Neural crest cell (in vitro differentiated cells): ENCODE data around the gene RPP21. TPM values are rescaled to one million over a fixed set of nuclear protein-coding genes. Genes with fewer than 3 reads are reported as not detected.

Experiments used
- DNase-seq: peaks from one replicate; pipeline ENCODE4 v3.0.0; 2021; ENCODE audit warnings: low read depth, mixed read lengths, low spot score
- H3K27ac Mint-ChIP-seq: one replicate; pipeline ENCODE4 v1.8.0; 2021; ENCODE audit warnings: mild to moderate bottlenecking, mixed read lengths; ENCODE audit not compliant: unreplicated experiment
- H3K27me3 Mint-ChIP-seq: 2 replicates; pipeline ENCODE4 v1.8.0; 2021; ENCODE audit warnings: low read depth, mild to moderate bottlenecking, mixed read lengths
- H3K36me3 Mint-ChIP-seq: 2 replicates; pipeline ENCODE4 v1.8.0; 2021; ENCODE audit warnings: low read depth, mild to moderate bottlenecking, mixed read lengths
- H3K4me1 Mint-ChIP-seq: 2 replicates; pipeline ENCODE4 v1.8.0; 2021; ENCODE audit warnings: mixed read lengths
- H3K4me3 Mint-ChIP-seq: one replicate; pipeline ENCODE4 v1.8.0; 2021; ENCODE audit warnings: mild to moderate bottlenecking, mixed read lengths
- H3K9me3 Mint-ChIP-seq: 2 replicates; pipeline ENCODE4 v1.8.0; 2021; ENCODE audit warnings: mixed read lengths
- total RNA-seq: library from RNA; stranded (reverse); gene quantifications from 2 replicates; pipeline ENCODE4 v1.2.1, GENCODE V29; 2021
- TF ChIP-seq, protein P1 (sequence below): fragments of 200-600 bp; sonication (generic); conservative IDR thresholded peaks from 2 replicates; pipeline ENCODE4 v1.5.0; 2021; ENCODE audit warnings: antibody characterized with exemption, mild to moderate bottlenecking

Gene RPP21
- total RNA-seq, 1 donor from 2014 or later: 64.8 TPM

DNA sequence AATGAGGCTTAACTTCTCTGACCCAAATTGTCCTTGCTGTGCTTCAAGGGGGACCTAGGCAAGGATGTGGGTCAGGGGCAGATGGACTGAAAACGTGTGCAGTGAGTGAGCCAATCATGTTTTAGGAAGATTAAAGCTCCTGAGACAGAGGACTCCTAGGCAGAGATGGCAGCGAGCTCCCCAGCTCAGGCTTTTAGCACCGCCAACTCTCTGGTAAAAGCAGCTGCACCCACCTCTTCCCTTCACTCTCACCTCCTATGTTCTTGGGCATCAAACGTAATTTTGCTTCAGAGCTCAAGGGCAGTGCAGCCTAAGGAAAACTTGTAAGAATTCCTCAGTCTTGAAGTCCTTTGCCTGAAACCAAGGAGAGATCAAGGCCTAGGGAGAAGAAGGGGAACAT lies 10.3 kb downstream of the RPP21 start:
- Mint-ChIP-seq H3K4me1 (peaks cover 6% of the 10 kb centered on the region), H3K36me3 (no peaks in the 10 kb centered on the region), H3K27me3 (peaks cover 53% of the 10 kb centered on the region), H3K9me3 (no peaks in the 10 kb centered on the region), H3K27ac (no peak overlapping the region), H3K4me3 (no peak overlapping the region)
- DNase-seq: no peak
- TF ChIP-seq, protein P1, sequence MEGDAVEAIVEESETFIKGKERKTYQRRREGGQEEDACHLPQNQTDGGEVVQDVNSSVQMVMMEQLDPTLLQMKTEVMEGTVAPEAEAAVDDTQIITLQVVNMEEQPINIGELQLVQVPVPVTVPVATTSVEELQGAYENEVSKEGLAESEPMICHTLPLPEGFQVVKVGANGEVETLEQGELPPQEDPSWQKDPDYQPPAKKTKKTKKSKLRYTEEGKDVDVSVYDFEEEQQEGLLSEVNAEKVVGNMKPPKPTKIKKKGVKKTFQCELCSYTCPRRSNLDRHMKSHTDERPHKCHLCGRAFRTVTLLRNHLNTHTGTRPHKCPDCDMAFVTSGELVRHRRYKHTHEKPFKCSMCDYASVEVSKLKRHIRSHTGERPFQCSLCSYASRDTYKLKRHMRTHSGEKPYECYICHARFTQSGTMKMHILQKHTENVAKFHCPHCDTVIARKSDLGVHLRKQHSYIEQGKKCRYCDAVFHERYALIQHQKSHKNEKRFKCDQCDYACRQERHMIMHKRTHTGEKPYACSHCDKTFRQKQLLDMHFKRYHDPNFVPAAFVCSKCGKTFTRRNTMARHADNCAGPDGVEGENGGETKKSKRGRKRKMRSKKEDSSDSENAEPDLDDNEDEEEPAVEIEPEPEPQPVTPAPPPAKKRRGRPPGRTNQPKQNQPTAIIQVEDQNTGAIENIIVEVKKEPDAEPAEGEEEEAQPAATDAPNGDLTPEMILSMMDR: no peak

DNA sequence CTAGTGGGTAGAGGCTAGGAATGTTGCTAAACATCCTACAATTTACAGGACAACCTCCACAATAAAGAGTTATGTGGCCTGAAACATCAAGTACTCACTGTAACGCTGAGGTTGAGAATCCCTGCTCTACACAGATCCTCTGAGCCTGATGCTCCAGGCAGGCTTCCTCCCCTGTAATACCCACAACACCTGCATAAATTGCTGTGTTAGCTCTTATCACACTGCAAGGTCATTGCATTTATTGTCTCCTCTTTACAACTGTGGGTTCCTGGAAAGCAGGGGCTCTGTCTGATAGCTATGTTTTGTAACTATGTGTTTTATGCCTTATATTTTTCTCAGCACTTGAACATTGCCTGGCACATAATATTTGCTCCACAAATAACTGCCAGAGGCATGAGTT lies 11.6 kb downstream of the RPP21 start:
- Mint-ChIP-seq H3K27me3 (peaks cover 65% of the 10 kb centered on the region), H3K9me3 (no peaks in the 10 kb centered on the region), H3K36me3 (no peaks in the 10 kb centered on the region), H3K4me3 (no peak overlapping the region), H3K27ac (no peak overlapping the region), H3K4me1 (peaks cover 6% of the 10 kb centered on the region)
- TF ChIP-seq, protein P1: no peak
- no peak for DNase-seq

DNA sequence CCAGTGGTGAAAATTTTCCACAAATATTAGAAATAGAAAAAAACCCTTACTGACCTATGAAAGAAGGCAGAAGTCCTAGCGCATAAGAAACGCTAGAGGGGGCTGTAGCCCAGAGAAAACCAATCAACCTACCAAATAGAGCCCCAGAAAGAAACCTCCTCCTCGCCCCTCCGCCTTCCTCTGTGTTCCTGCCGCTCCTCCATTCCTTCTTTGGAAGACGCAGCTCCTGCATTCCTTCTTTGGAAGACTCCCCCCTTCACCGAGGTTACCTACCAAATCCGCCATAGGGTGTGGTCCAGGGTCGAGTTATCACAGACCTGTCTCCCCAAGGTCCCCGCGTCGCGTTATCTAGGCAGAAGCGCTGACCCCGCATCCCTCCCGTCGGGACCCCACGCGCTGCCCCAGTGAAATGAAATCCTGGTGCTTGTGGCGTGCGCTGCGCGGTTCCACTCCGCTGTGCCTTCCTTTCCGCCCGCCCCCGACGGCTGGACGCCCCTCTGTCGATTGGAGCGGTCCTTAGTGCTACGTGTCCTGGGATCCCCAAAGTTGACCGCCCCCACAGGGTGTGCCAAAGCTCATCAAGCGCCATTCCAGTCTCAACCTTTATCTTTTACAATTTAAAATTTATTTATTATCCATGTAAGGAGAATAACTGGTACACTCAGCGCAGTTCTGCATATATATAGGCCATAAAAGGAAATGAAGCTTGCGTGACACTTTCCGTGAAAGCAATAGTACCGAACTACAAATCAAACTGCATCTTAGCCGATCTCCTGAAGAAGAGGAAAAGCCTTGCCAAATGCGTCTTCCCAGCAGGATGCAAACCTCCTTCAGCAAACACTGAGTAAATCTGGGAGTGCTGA lies 13.0 kb downstream of the RPP21 start:
- Mint-ChIP-seq H3K4me3 (peak overlapping the region; percentile 83), H3K9me3 (no peaks in the 10 kb centered on the region), H3K36me3 (no peaks in the 10 kb centered on the region), H3K4me1 (peaks cover 6% of the 10 kb centered on the region), H3K27ac (no peak overlapping the region), H3K27me3 (peaks cover 74% of the 10 kb centered on the region)
- TF ChIP-seq, protein P1: peak; percentile 87
- peak; percentile 51 for DNase-seq

DNA sequence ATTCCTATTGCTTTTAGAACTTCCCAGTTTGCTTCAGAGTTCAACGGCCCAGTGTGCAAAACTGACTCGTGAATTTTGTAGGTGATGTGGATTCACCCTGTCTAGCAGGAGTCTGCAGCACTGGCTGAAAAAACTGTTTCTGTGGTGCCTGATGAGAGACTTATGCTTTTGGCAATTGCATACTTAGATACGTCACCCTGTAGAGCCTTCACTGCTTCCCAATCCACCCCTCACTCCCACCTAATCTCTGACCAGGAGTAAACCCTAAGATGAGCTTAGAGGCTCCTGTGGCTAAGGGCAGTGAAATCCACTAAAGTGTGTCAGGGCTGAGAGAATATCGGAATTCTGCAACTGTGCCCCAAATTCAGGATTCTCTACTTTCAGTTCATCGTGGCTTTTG lies 14.3 kb downstream of the RPP21 start:
- DNase-seq: no peak
- TF ChIP-seq, protein P1: no peak
- Mint-ChIP-seq H3K4me3 (no peak overlapping the region), H3K9me3 (no peaks in the 10 kb centered on the region), H3K27ac (no peak overlapping the region), H3K36me3 (no peaks in the 10 kb centered on the region), H3K27me3 (peaks cover 86% of the 10 kb centered on the region), H3K4me1 (peaks cover 6% of the 10 kb centered on the region)

DNA sequence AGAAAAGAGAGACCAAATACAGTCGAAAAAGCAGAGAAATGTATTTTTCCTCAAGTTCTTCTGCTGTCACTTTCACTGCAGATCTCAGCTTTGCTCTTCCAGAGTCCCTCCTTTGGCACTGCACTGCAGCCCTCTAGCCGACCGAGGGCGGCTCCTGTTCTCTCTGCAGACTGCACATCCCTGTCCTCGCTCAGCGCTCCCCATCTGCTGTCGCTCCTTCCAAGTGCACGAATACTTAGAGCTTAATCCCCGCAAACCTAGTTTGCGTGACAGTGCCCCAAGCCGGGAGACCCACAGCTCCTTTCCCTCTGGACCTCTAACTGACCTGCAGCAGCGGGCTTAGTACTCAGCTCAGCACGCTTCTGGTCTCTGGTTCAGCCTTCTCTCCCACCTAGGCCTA lies 15.2 kb downstream of the RPP21 start:
- Mint-ChIP-seq H3K27ac (no peak overlapping the region), H3K36me3 (no peaks in the 10 kb centered on the region), H3K9me3 (no peaks in the 10 kb centered on the region), H3K4me1 (peaks cover 6% of the 10 kb centered on the region), H3K27me3 (peaks cover 88% of the 10 kb centered on the region), H3K4me3 (no peak overlapping the region)
- TF ChIP-seq, protein P1: no peak
- DNase-seq: no peak
